HL-60 (cell line): ENCODE data around the gene COL6A3.

ENCODE experiments used
- POLR2AphosphoS5 ChIP-seq: IDR thresholded peaks from 2 replicates; pipeline ENCODE4 v1.6.1; 2012; ENCODE audit warnings: low read depth
- SPI1 ChIP-seq: IDR thresholded peaks from 2 replicates; pipeline ENCODE4 v1.6.1; 2012; ENCODE audit warnings: low read depth, mild to moderate bottlenecking, borderline replicate concordance
- TF ChIP-seq, protein P1 (sequence below): IDR thresholded peaks from one replicate; pipeline ENCODE4 v1.5.1; 2011; ENCODE audit warnings: low read length, control low read depth, inconsistent platforms; ENCODE audit not compliant: insufficient read depth

DNA sequence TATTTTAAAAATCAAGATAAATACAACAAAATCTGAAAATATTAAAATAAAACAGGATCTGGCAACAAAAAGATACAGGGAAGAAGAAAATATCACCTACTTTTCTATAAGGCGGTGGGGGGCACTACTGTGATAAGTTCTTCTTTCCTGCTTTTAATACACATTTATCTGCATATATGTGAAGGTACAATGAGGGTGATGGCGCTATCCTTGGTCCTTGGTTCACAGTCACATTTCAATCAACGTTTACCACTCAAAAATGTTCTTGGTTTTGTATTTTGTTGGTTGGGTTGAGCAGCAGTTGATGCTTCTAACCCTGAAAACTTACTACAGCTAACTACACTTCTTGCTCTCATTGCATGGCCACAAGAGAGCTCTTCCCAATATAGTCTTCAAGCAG is 112.4 kb downstream of the COL6A3 start:
- TF ChIP-seq, protein P1, sequence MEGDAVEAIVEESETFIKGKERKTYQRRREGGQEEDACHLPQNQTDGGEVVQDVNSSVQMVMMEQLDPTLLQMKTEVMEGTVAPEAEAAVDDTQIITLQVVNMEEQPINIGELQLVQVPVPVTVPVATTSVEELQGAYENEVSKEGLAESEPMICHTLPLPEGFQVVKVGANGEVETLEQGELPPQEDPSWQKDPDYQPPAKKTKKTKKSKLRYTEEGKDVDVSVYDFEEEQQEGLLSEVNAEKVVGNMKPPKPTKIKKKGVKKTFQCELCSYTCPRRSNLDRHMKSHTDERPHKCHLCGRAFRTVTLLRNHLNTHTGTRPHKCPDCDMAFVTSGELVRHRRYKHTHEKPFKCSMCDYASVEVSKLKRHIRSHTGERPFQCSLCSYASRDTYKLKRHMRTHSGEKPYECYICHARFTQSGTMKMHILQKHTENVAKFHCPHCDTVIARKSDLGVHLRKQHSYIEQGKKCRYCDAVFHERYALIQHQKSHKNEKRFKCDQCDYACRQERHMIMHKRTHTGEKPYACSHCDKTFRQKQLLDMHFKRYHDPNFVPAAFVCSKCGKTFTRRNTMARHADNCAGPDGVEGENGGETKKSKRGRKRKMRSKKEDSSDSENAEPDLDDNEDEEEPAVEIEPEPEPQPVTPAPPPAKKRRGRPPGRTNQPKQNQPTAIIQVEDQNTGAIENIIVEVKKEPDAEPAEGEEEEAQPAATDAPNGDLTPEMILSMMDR = no peak
- no peak for TF ChIP-seq SPI1
- no peak for TF ChIP-seq POLR2AphosphoS5
